Measurements from ENCODE around the gene SIX2. TPM values are rescaled to one million over a fixed set of nuclear protein-coding genes. Genes with fewer than 3 reads are reported as not detected.
A peak's percentile ranks its signal among the peaks of the same experiment; 100 is the strongest.

Gene SIX2
- total RNA-seq, 1 donor from 2014 or later: not detected

DNA sequence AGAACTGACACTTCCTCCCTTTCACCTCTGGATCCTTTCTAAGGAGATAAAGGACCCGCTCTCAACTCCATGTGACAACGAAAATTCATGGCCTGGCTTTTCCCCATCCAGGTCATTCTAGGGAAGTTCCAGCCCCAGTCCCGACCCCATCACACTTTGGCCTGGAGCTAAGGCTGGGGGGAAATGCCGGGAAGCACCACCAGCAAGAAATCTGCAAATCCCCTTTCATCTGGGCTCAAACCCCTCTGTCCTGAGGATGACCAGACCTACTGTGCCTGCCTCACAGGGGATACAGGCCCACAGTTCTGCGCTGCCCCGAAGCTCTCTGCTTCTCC is 1.3 kb downstream of the SIX2 start:
- peaks cover 98% of the 10 kb centered on the region for H3K27me3 ChIP-seq
- H3K9me3 ChIP-seq: no peaks in the 10 kb centered on the region
- ATAC-seq (no peak), DNase-seq (no peak)
- peak overlapping the region; percentile 46 for H3K4me3 ChIP-seq
- H3K4me1 ChIP-seq: peaks cover 36% of the 10 kb centered on the region
- intact Hi-C loops (cut with DNase I): no loop called here
- H3K27ac ChIP-seq: no peak overlapping the region
- no peaks in the 10 kb centered on the region for H3K36me3 ChIP-seq
- TF ChIP-seq, protein P1, sequence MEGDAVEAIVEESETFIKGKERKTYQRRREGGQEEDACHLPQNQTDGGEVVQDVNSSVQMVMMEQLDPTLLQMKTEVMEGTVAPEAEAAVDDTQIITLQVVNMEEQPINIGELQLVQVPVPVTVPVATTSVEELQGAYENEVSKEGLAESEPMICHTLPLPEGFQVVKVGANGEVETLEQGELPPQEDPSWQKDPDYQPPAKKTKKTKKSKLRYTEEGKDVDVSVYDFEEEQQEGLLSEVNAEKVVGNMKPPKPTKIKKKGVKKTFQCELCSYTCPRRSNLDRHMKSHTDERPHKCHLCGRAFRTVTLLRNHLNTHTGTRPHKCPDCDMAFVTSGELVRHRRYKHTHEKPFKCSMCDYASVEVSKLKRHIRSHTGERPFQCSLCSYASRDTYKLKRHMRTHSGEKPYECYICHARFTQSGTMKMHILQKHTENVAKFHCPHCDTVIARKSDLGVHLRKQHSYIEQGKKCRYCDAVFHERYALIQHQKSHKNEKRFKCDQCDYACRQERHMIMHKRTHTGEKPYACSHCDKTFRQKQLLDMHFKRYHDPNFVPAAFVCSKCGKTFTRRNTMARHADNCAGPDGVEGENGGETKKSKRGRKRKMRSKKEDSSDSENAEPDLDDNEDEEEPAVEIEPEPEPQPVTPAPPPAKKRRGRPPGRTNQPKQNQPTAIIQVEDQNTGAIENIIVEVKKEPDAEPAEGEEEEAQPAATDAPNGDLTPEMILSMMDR (IDR thresholded peaks at IDR 0.05): no peak

- intact Hi-C loops (cut with DNase I): no loop called here
- Histone ChIP-seq H3K9me3 (no peaks in the 10 kb centered on the region), H3K36me3 (no peaks in the 10 kb centered on the region), H3K27me3 (peaks cover 98% of the 10 kb centered on the region), H3K27ac (no peak overlapping the region), H3K4me1 (peaks cover 36% of the 10 kb centered on the region), H3K4me3 (no peak overlapping the region)
- TF ChIP-seq, protein P1 (IDR thresholded peaks at IDR 0.05): no peak
- ATAC-seq (no peak), DNase-seq (no peak)
Observed at GRCh38 chr2:45006942-45007287, 2.3 kb downstream of the SIX2 start.

GRCh38 chr2:45006041-45006941 is 3.0 kb downstream of the SIX2 start:
- no peaks in the 10 kb centered on the region for H3K9me3 ChIP-seq
- DNase-seq (no peak), ATAC-seq (no peak)
- intact Hi-C loops (cut with DNase I): no loop called here
- peaks cover 98% of the 10 kb centered on the region for H3K27me3 ChIP-seq
- no peak overlapping the region for H3K27ac ChIP-seq
- H3K4me3 ChIP-seq: no peak overlapping the region
- peaks cover 43% of the 10 kb centered on the region for H3K4me1 ChIP-seq
- TF ChIP-seq, protein P1 (IDR thresholded peaks at IDR 0.05): no peak
- no peaks in the 10 kb centered on the region for H3K36me3 ChIP-seq

DNA sequence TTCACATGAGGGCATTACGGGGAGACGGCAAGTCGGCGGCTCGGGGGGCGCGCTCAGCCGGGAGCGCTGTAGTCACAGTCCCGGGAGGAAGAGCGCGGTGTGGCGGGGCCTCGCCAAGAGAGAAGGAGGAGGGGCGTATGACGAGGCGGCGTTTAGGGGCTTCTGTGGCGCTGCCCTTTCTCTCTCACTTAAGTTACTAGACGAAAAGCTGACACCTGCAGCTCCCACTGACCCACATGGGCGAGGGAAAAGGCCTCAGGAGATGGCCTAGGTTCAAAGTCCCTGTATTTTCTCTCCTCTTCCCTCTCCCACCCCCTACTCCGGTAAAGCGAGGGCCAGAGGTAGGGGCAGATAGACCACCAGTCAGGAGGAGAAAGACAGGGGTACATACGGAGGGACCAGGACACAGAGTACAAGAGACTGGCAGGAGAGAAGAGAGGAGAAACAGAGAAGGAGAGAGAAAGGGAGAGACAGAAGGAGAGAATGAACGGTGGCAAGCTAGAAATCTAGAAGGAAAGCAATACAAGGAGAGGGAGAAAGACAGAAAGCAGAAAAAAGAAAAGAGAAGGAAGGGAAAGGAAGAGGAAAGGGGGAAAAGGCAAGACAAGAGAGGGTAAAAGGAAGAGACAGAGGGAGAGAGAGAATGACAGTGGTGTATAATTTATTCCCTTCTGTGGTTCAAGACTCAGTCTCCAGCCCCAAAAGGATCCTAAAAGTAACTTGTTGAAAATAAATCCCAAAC is 3.8 kb downstream of the SIX2 start:
- TF ChIP-seq, protein P1 (IDR thresholded peaks at IDR 0.05): no peak
- Histone ChIP-seq H3K9me3 (no peaks in the 10 kb centered on the region), H3K4me3 (no peak overlapping the region), H3K4me1 (peaks cover 46% of the 10 kb centered on the region), H3K27me3 (peaks cover 98% of the 10 kb centered on the region), H3K36me3 (no peaks in the 10 kb centered on the region), H3K27ac (no peak overlapping the region)
- no peak for DNase-seq
- intact Hi-C loops (cut with DNase I): no loop called here
- no peak for ATAC-seq

GRCh38 chr2:45004562-45005191 is 4.6 kb downstream of the SIX2 start:
- Histone ChIP-seq H3K27me3 (peaks cover 98% of the 10 kb centered on the region), H3K4me1 (peaks cover 39% of the 10 kb centered on the region), H3K36me3 (no peaks in the 10 kb centered on the region), H3K27ac (no peak overlapping the region), H3K4me3 (peak overlapping the region; percentile 14), H3K9me3 (no peaks in the 10 kb centered on the region)
- ATAC-seq (no peak), DNase-seq (no peak)
- intact Hi-C loops (cut with DNase I): no loop called here
- TF ChIP-seq, protein P1 (IDR thresholded peaks at IDR 0.05): no peak

All from upper lobe of right lung (tissue), 1 donor.